ENCODE measurements around the gene RAD51B.

Gene RAD51B

DNA sequence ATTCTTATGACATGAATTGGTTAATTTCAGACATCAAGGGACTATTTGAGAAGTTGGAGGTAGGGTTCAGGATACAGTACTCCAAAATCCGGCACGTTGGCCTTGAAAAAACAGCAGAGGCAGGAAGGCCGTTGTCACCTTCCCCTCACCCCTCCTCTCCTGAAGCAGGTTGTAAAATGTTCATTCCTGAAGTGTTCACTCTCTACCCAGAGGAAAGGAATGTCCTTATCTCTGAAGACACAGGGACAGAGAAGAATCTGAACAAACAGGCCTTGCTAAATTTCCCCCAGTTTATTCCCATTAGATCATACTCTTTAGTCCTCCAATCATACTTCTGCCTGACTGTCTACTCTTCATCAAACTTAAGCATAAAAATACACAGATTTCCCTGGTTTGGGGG lies 659.7 kb downstream of the RAD51B start:
- H3K4me3 ChIP-seq (ENCODE audit: low read length), result no peak overlapping the region
- TF ChIP-seq ZNF274 (IDR thresholded peaks at IDR 0.05; ENCODE audit: low read depth, low read length), result no peak

DNA sequence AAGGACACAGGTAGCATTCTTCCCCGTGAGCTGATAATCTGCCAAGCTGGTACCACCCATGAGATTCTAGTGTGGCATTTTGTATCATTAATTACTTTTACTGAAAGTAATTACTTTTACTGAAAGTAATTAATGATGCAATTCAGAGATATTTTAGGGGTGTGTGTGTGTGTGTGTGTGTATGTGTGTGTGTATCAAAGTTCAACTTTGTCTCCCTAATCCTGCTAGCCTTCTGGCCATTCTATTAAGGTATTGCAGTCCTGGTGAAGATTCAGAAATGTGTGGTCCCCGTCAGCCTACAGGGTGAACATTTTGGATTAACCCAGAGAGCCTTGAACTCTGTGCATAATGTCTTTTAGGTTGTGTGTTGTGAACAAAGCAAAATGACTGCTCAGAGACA lies 662.4 kb downstream of the RAD51B start:
- no peak for TF ChIP-seq ZNF274 (IDR thresholded peaks at IDR 0.05; ENCODE audit: low read depth, low read length)
- H3K4me3 ChIP-seq (ENCODE audit: low read length), result no peak overlapping the region

DNA sequence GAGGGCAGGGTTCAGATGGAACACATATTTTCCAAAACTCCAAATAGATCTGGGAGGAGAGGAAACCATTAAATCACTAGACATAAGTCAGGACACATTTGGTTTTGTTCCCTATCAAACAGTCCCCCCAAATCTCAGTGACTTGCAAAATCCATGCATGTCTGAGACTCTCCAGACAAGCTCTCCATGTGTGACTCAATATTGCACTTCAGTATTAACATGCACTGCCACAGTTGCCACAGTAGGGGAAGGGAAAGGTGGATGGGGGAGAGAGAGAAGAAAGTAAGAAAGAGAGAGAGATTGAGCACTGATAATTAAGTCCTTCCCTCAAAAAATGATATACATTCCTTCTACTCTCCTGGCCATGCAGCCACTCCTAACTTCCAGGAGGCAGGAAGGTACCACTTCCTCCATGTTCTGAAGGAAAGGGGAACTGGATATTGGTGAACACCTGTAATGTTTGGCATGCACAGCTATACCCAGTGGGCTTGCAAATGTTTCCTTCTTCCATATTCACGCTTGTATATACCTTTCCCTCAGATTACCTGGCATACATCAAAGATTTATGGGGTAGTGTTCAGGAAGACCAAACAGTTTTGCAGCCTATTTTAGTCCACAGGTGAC lies 663.3 kb downstream of the RAD51B start:
- no peak for TF ChIP-seq ZNF274 (IDR thresholded peaks at IDR 0.05; ENCODE audit: low read depth, low read length)

DNA sequence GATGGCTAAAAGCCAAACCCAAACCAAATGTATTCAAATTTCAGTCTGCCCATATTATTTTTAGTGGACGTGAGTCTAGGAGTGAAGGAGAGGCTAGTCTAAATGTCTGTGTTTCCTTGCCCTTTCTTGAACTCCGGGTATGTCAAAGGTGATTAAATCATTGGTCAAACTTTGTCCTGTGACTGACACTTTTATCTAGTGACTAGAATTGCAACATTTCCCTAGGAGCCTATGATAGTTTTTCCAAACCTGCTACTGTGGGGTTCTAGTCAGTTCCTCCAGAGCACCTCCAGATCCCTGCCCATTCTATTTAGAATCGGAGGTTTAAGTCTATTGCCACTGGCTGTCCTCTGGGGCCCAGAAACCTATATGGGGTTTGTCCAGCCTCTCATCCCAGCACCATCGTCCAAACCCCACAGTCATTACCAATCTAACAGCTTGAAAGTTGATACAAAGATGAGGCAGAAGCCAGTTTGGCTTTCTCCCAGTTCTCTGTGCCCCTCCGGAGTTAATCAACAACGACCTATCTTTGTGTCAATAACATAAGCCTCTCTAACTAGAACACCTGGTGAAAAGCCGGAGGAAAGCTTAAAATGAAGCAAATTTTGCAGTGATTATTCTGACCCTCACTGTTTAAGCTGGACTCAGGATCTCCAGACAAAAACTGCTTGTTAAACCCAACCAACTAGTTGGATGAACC lies 666.6 kb downstream of the RAD51B start:
- no peak for TF ChIP-seq ZNF274 (IDR thresholded peaks at IDR 0.05; ENCODE audit: low read depth, low read length)
- H3K4me3 ChIP-seq (ENCODE audit: low read length), result no peak overlapping the region

More for the DNA sequence above, 663.3 kb downstream of the RAD51B start:
- no peak overlapping the region for H3K4me3 ChIP-seq (ENCODE audit: low read length)

DNA sequence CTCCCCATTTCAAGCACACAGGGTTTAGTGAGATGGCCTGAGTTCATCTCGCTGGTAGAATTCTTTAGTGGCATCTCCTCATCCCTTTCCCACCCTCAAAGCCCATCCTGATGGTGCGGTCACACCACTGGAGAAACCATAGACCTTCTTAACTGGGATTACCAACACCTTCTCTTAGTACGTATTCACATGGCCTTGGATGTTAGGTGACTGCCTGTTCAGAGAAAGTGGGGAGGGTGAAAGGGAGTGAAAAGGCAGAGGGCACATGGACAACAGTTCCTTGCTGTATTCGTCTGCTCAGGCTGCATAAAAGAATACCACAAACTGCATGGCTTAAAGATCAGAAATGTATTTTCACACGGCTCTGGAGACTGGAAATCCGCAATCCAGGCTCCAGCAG lies 667.2 kb downstream of the RAD51B start:
- TF ChIP-seq ZNF274 (IDR thresholded peaks at IDR 0.05; ENCODE audit: low read depth, low read length), result no peak
- H3K4me3 ChIP-seq (ENCODE audit: low read length), result no peak overlapping the region

DNA sequence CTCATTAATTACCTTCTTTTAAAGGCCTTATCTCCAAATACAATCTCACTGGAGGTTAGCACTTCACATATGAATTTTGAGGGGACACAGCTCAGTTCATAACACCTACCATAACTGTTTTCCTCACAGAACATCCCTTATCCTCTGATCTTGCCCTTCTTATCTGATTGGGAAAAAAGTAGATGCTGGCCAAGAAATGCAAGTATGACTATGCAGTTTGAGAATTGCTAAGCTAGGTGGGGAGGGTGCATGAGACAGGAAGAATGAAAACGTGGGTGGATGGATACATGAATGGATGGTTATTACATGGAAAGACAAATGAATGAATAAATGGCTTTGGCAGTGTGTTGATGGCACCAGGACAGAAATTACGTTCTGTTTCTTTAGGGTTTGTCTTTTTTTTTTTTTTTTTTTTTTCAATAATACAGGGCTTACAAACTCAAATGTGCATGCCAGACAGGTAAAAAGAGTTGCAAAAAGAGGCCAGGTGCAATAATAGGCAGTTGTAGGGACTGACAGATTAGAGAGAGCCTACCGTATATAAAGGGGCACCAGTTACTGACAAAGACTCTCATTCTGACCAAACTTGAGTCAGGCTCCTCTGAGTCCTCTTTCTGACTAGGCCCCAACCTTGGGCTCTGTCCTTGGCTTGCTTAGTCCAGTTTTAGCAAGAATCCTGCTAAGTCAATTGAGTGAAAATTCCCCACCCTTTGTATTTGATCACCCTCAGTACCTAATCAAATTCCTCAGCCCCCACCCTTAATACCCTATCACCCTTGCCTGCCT lies 668.4 kb downstream of the RAD51B start:
- no peak for TF ChIP-seq ZNF274 (IDR thresholded peaks at IDR 0.05; ENCODE audit: low read depth, low read length)
- H3K4me3 ChIP-seq (ENCODE audit: low read length), result no peak overlapping the region

DNA sequence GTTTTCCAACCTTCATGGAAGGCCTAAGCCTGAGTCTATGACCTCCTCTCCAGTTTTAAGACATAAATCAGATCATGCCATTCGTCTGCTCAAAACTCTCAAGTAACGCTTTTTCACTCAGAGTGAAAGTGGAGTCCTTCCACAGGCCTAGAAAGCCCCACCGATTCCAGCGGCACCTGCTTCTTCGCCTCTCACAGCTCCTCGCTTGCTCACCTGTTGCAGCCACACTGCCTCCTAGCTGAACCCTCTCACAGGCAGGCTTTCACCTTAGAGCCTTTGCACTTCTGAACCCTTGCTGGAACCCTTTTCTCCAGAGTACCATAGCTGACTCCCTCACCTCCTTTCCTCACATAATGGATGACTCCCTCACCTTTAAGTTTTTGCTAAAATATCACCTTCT lies 672.2 kb downstream of the RAD51B start:
- H3K4me3 ChIP-seq (ENCODE audit: low read length), result no peak overlapping the region
- TF ChIP-seq ZNF274 (IDR thresholded peaks at IDR 0.05; ENCODE audit: low read depth, low read length), result no peak

DNA sequence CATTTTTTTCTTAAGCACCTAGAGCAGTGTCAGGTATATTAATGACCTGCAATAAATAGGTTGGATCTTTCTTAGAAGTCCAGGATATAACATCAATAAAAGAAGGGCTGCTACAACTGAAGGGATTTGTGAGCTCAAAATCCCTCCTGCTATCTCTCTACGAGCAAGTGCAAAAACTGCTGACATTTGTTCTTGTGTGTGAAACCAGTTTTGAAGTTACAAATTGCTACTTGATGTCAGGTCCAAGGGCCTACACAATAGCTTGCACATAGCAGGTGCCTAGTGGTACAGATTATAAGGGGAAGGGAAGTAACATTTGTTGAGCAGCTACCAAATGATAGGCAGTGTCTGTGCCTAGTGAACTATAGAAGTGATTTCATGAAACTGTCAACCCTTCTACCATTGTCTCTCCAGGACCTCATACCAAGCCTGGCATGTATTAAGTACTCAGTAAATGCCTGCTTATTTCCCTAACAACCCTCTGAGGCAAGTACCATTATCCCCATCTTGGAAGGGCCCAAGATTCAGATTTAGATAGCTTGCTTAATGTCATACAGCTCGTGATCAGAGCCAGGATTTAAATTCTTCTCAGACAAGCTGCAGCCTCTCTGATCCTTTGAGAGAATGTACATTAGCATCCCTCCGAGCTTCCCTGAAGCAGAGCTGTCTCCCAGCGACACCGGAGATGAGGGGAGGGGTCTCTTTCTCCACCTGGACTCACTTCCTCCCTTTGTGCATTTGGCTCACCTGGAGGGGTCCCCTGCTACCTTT lies 673.0 kb downstream of the RAD51B start:
- no peak overlapping the region for H3K4me3 ChIP-seq (ENCODE audit: low read length)
- TF ChIP-seq ZNF274 (IDR thresholded peaks at IDR 0.05; ENCODE audit: low read depth, low read length), result no peak

DNA sequence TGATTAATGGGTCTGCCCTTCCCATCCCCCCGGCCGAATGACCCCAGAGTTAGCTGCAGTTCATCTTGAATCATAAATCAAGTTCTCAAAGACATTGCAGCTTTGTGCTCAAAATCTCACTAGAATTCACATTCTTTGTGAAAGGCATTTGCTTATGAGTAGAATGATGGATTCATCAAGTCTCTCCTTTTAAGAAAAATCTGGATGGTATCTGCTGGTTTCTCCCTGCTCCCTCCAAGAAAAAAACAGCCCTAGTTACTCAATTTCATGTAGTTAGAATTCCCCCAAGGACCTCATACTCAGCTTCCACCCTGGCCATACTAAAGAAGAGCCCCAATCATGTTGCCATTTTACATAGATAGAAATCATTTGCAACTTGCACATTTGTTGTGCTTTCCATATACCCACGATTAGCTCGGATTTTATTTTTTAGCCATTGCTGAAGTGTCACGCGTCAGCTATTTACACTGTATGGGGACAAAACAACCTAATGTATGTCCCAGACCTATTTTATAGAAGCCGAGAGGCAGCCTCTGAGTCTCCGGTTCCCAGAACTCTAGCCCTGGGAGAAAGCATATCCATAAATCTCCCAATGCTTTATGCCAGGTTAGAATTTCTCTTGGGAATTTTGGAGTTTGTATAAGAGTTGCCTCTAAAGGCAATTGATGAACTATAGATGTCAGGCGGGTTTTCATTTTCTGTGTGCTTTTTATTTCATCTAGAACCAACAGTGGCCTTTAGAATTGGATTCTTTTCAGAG lies 673.8 kb downstream of the RAD51B start:
- TF ChIP-seq ZNF274 (IDR thresholded peaks at IDR 0.05; ENCODE audit: low read depth, low read length), result no peak
- H3K4me3 ChIP-seq (ENCODE audit: low read length), result no peak overlapping the region

DNA sequence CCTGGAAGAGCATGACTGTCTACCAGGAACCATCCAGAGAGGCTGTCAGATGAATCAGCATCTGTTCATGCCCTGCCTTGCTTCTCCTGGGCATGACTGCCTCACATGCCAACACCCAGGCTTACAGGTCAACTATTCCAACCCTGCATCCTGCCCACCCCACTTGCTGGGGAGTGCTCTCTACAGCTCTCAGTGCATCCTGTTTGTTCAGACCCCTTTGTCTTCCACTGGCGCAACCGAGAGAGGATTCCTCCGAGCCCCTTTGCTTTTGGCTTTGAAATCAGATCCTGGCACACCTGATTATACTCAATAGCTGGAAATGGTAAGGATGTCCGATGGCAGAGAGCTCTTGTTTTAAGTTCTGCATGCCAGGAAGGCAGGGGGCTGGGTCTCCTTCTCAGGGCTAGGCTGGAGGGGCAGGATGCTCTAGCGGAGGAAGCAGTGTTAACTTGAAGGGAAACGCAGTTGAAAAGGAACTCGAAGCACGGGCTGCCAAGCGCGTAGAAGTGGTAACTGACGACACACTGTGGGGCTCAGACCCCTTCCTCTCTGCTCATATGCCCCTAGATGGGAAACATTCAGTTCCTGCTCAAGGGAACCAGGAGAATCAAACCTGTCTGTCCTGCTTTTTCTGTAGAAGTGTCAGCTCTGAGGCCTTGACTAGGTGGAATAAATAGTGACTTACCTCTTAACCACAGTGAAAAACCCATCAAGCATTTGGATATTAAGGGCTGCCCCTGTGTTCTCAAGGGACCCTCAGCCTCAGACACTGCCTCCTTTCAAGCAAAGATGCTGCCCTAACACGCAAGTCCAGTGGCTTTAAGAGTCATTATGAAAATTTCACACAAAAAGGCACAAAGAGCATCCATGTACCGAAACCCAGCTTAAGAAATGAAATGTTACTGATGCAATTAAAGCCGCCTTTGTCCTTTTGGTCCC lies 675.8 kb downstream of the RAD51B start:
- TF ChIP-seq ZNF274 (IDR thresholded peaks at IDR 0.05; ENCODE audit: low read depth, low read length), result no peak
- H3K4me3 ChIP-seq (ENCODE audit: low read length), result no peak overlapping the region

DNA sequence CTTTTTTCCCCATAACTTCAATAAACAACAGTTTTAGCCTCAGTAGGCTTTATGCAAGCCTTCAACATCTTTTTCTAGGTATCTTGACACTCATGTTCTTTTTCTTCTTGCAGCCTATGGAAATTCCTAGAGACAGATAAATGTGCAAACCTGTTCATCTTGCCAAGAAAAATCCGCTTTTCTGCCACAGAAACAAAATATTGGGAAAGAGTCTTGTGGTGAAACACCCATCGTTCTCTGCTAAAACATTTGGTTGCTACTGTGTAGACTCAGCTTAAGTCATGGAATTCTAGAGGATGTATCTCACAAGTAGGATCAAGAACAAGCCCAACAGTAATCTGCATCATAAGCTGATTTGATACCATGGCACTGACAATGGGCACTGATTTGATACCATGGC lies 677.4 kb downstream of the RAD51B start:
- TF ChIP-seq ZNF274 (IDR thresholded peaks at IDR 0.05; ENCODE audit: low read depth, low read length), result no peak
- H3K4me3 ChIP-seq (ENCODE audit: low read length), result no peak overlapping the region

DNA sequence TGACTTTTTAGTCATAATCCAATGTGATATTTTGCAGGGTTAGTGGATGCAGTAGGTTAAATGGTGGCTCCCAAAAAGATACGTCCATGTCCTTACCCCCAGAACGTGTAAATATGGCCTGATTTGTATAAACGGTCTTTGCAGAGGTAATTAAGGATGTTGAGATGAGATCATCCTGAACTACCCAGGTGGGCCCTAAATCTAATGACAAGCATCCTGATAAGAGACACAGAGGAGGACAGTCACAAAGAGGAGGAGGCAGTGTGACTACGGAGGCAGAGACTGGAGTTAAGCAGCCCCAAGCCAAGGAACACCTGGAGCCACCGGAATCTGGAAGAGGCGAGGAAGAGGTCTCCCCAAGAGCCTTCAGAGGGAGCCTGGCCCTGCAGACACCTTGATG lies 679.9 kb downstream of the RAD51B start:
- no peak for TF ChIP-seq ZNF274 (IDR thresholded peaks at IDR 0.05; ENCODE audit: low read depth, low read length)
- H3K4me3 ChIP-seq (ENCODE audit: low read length), result no peak overlapping the region

DNA sequence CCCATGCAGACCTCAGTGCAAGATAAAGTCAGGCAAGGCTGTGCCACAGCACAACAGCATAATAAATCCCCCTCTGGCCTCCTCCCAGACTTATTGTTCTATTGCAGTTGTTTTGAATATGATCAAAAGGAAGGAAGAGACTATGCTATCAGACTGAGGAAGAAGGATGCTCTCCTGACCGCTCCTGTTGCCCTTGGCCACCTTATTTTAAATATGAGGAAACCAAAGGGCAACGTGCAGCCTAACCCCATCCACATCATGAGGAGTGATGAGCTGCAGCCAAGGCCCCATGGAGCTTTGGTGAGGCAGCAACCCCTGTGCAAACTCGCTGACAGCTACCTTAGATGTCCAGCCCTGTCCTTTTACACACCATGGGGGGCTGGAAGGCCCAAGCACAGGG lies 681.6 kb downstream of the RAD51B start:
- no peak for TF ChIP-seq ZNF274 (IDR thresholded peaks at IDR 0.05; ENCODE audit: low read depth, low read length)
- no peak overlapping the region for H3K4me3 ChIP-seq (ENCODE audit: low read length)
